GM12878 (cell line): ENCODE data around the gene TMPRSS13. TPM values are rescaled to one million over a fixed set of nuclear protein-coding genes. Genes with fewer than 3 reads are reported as not detected.

ENCODE experiments used
- ATAC-seq: fragments of 200-7000 bp; cut with Tn5 transposase; 3 replicates; pipeline ENCODE4 v1.9.1; 2020; ENCODE audit warnings: mild to moderate bottlenecking, moderate library complexity
- BruUV-seq: library from RNA; stranded (reverse); fragments of 400-500 nt; replicated peaks from 2 replicates; lab custom pipeline; 2021; lab: Mats Ljungman, UMichigan
- CTCF ChIA-PET: fragments of 300-600 bp; sonication (Branson Sonifier 250); formaldehyde crosslinking; extraction: SDS; loops from one replicate; lab custom pipeline; 2021; ENCODE audit warnings: inconsistent platforms; lab: Yijun Ruan, JAX
- POLR2A ChIA-PET: fragments of 350-600 bp; formaldehyde crosslinking; extraction: SDS; loops from one replicate; lab custom pipeline; 2021; ENCODE audit warnings: inconsistent platforms; lab: Charles Lee
- RAD21 ChIA-PET: fragments of 300-600 bp; sonication (Branson Sonifier 250); formaldehyde crosslinking; loops from one replicate; lab custom pipeline; 2023; ENCODE audit warnings: antibody characterized with exemption; ENCODE audit not compliant: unreplicated experiment; lab: Charles Lee
- SMC1A ChIA-PET: fragments of 300-600 bp; sonication (Branson Sonifier 250); formaldehyde crosslinking; loops from one replicate; lab custom pipeline; 2023; ENCODE audit not compliant: unreplicated experiment, uncharacterized antibody; lab: Charles Lee
- DNase-seq: peaks from one replicate; pipeline ENCODE4 v3.0.0-alpha.2; 2011; ENCODE audit warnings: low read depth, low spot score
- FAIRE-seq: peaks from 3 replicates; lab custom pipeline; 2011; peaks lifted over from hg19 to GRCh38; lab: Jason Lieb, UNC
- H2AFZ ChIP-seq: 2 replicates; pipeline ENCODE4 v1.6.0; 2011; ENCODE audit warnings: low read depth, low read length, control low read depth; ENCODE audit not compliant: control insufficient read depth
- H3K27ac ChIP-seq: 2 replicates; pipeline ENCODE4 v1.5.1; 2011; ENCODE audit warnings: control low read depth; ENCODE audit not compliant: control insufficient read depth, insufficient read depth
- H3K27me3 ChIP-seq, 2 experiments: replicated peaks in 1 of 2; 2 replicates each; pipeline versions ENCODE4 v1.6.0 to v1.6.1; 2011; ENCODE audit warnings: low read length in 1 of 2; ENCODE audit not compliant: control insufficient read depth in 2 of 2, insufficient read depth in 2 of 2
- H3K36me3 ChIP-seq, 2 experiments: 2 replicates each; pipeline ENCODE4 v1.5.1; 2011; ENCODE audit warnings: low read length in 1 of 2; ENCODE audit not compliant: control insufficient read depth in 2 of 2, insufficient read depth in 2 of 2
- H3K4me1 ChIP-seq: 2 replicates; pipeline ENCODE4 v1.6.1; 2011; ENCODE audit warnings: mild to moderate bottlenecking, low read length, moderate library complexity, mixed read lengths; ENCODE audit not compliant: control insufficient read depth, insufficient read depth
- H3K4me2 ChIP-seq: 2 replicates; pipeline ENCODE4 v1.6.0; 2011; ENCODE audit warnings: control low read depth; ENCODE audit not compliant: control insufficient read depth, insufficient read depth
- H3K4me3 ChIP-seq: fragments of 200-600 bp; sonication (generic); 2 replicates; pipeline ENCODE4 v1.5.1; 2016
- H3K79me2 ChIP-seq: 2 replicates; pipeline ENCODE4 v1.6.0; 2011; ENCODE audit warnings: low read length; ENCODE audit not compliant: control insufficient read depth, insufficient read depth
- H3K9ac ChIP-seq: 2 replicates; pipeline ENCODE4 v1.8.0; 2011; ENCODE audit warnings: low read length, control low read depth, mixed read lengths; ENCODE audit not compliant: control insufficient read depth, insufficient read depth
- H3K9me3 ChIP-seq: replicated peaks from 3 replicates; pipeline ENCODE4 v1.5.1; 2011; ENCODE audit warnings: mild to moderate bottlenecking, low read length; ENCODE audit not compliant: control insufficient read depth, insufficient read depth
- H4K20me1 ChIP-seq: 2 replicates; pipeline ENCODE4 v1.6.0; 2011; ENCODE audit not compliant: control insufficient read depth, insufficient read depth
- BCL11A ChIP-seq: IDR thresholded peaks from 2 replicates; pipeline ENCODE4 v1.6.1; 2011; ENCODE audit warnings: low read depth, low read length
- MTA3 ChIP-seq: IDR thresholded peaks from 2 replicates; pipeline ENCODE4 v1.6.1; 2012; ENCODE audit warnings: low read length, inconsistent platforms, borderline replicate concordance
- NFIC ChIP-seq: IDR thresholded peaks from 2 replicates; pipeline ENCODE4 v1.6.1; 2012; ENCODE audit warnings: low read depth, mild to moderate bottlenecking, inconsistent platforms, low read length, moderate library complexity
- SIN3A ChIP-seq: IDR thresholded peaks from 2 replicates; pipeline ENCODE4 v1.6.1; 2012; ENCODE audit warnings: low read depth, low read length, improper control_type of control experiment
- SRF ChIP-seq, 2 experiments: IDR thresholded peaks; 2 replicates each; pipeline ENCODE4 v1.6.1; 2011; ENCODE audit warnings: low read depth in 2 of 2, low read length in 2 of 2, mild to moderate bottlenecking in 1 of 2, moderate library complexity in 1 of 2
- TCF3 ChIP-seq: IDR thresholded peaks from 2 replicates; pipeline ENCODE4 v1.6.1; 2012; ENCODE audit warnings: low read depth, mild to moderate bottlenecking, low read length, borderline replicate concordance; ENCODE audit not compliant: insufficient read depth
- ZNF622 ChIP-seq: fragments of 450-650 bp; IDR thresholded peaks from 2 replicates; pipeline ENCODE4 v1.6.1; 2017; ENCODE audit warnings: mild to moderate bottlenecking, inconsistent platforms
- WGBS: methylation state at CpG from one replicate; pipeline ENCODE4 v1.1.6; 2016; ENCODE audit warnings: low lambda C conversion rate; ENCODE audit not compliant: insufficient replicate concordance, insufficient coverage; ENCODE audit errors: missing lambda C conversion rate; 5-methylcytosine and 5-hydroxymethylcytosine counted together
- in situ Hi-C: fragments of 300-500 bp; cut with MboI; formaldehyde crosslinking; loops from 9 replicates; pipeline ENCODE4 v1.14.3; 2018; ENCODE audit warnings: mixed read lengths
- intact Hi-C: fragments of 100-400 bp; cut with micrococcal nuclease; formaldehyde crosslinking; loops from one replicate; pipeline ENCODE4 v1.14.2; 2022; ENCODE audit not compliant: unreplicated experiment
- polyA plus RNA-seq, 11 experiments: library from polyadenylated mRNA; depleted of rRNA in 4 of 11; unstranded in 6 of 11; stranded (reverse) in 5 of 11; fragments of >200 nt; fragmentation: Nextera tagmentation in 4 of 11; fragmentation: Illumina TruSeq in 1 of 11; extraction: Ambion mirVana in 4 of 11; extraction: Trizol in 1 of 11; gene quantifications; 1 replicate in 1 of 11; 2 replicates in 10 of 11; pipeline versions ENCODE4 v1.2.1 to v1.2.3, GENCODE V29; 2011 to 2016; ENCODE audit warnings: inconsistent platforms in 2 of 11, missing spikeins in 2 of 11, low read depth in 1 of 11
- total RNA-seq, 4 experiments: library from RNA; depleted of rRNA in 3 of 4; stranded (reverse); fragments of >200 nt in 3 of 4; fragmentation: Illumina TruSeq in 1 of 4; extraction: Trizol in 1 of 4; gene quantifications; 2 replicates each; pipeline versions ENCODE4 v1.2.1 to v1.2.3, GENCODE V29; 2013 to 2021
- TF ChIP-seq, protein P1 (sequence below): fragments of 450-650 bp; formaldehyde crosslinking; IDR thresholded peaks from 2 replicates; pipeline ENCODE4 v1.5.0; 2022; ENCODE audit warnings: mild to moderate bottlenecking, missing genetic modification characterization
- TF ChIP-seq, protein P2 (sequence below): fragments of 150-350 bp; IDR thresholded peaks from 2 replicates; pipeline ENCODE4 v1.6.1; 2016; ENCODE audit warnings: low read depth, low read length
- TF ChIP-seq, protein P3 (sequence below): IDR thresholded peaks from 2 replicates; pipeline ENCODE4 v1.6.1; 2012; ENCODE audit warnings: improper control_type of control experiment, low read depth, low read length; ENCODE audit not compliant: insufficient replicate concordance

Gene TMPRSS13
- total and polyA plus RNA-seq, 10 of the 15 experiments (the other 5 are each of a cell fraction or from before 2014, with no cell fraction given) = 0.05 to 0.50 (median 0.26) TPM; not detected in 2

DNA sequence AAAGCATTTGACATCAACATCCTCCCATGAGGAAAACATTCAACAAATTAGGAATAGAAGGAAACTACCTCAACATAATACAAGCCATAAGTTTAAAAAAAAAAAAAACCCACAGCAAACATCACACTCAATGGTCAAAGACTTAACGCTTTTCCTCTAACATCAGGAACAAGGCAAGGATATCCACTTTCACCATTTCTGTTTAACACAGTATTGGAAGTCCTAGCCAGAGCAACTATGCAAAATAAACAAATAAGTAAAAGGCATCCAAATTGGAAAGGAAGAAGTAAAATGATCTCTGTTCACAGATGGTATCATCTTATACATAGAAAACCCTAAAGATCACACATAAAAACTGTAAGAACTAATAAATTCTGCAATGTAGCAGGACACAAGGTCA, 65.8 kb downstream of the TMPRSS13 start:
- Histone ChIP-seq H3K27ac (no peak overlapping the region), H3K27me3 (peaks cover 0 to 2% of the 10 kb centered on the region in 2 experiments; a peak in 3 of 4 replicates), H3K4me1 (no peaks in the 10 kb centered on the region), H3K9me3 (no peaks in the 10 kb centered on the region), H3K36me3 (no peaks in the 10 kb centered on the region), H3K4me2 (no peak overlapping the region), H3K9ac (no peak overlapping the region), H3K79me2 (no peaks in the 10 kb centered on the region), H2AFZ (no peak overlapping the region), H3K4me3 (no peak overlapping the region), H4K20me1 (no peaks in the 10 kb centered on the region)
- in situ Hi-C loops (no loop called here), intact Hi-C loops (no loop called here)
- FAIRE-seq (no peak), DNase-seq (no peak), ATAC-seq (no peak)
- CTCF ChIA-PET = no interaction called here
- POLR2A ChIA-PET = no interaction called here
- 93% methylated on average over 1 of the region's 1 CpG for WGBS
- TF ChIP-seq BCL11A = no peak
- TF ChIP-seq, protein P1, sequence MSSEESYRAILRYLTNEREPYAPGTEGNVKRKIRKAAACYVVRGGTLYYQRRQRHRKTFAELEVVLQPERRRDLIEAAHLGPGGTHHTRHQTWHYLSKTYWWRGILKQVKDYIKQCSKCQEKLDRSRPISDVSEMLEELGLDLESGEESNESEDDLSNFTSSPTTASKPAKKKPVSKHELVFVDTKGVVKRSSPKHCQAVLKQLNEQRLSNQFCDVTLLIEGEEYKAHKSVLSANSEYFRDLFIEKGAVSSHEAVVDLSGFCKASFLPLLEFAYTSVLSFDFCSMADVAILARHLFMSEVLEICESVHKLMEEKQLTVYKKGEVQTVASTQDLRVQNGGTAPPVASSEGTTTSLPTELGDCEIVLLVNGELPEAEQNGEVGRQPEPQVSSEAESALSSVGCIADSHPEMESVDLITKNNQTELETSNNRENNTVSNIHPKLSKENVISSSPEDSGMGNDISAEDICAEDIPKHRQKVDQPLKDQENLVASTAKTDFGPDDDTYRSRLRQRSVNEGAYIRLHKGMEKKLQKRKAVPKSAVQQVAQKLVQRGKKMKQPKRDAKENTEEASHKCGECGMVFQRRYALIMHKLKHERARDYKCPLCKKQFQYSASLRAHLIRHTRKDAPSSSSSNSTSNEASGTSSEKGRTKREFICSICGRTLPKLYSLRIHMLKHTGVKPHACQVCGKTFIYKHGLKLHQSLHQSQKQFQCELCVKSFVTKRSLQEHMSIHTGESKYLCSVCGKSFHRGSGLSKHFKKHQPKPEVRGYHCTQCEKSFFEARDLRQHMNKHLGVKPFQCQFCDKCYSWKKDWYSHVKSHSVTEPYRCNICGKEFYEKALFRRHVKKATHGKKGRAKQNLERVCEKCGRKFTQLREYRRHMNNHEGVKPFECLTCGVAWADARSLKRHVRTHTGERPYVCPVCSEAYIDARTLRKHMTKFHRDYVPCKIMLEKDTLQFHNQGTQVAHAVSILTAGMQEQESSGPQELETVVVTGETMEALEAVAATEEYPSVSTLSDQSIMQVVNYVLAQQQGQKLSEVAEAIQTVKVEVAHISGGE (CRISPR knock-in tag) = no peak
- no peak for TF ChIP-seq MTA3
- no peak for TF ChIP-seq TCF3
- TF ChIP-seq SIN3A = no peak
- no peak for TF ChIP-seq NFIC
- TF ChIP-seq, protein P2, sequence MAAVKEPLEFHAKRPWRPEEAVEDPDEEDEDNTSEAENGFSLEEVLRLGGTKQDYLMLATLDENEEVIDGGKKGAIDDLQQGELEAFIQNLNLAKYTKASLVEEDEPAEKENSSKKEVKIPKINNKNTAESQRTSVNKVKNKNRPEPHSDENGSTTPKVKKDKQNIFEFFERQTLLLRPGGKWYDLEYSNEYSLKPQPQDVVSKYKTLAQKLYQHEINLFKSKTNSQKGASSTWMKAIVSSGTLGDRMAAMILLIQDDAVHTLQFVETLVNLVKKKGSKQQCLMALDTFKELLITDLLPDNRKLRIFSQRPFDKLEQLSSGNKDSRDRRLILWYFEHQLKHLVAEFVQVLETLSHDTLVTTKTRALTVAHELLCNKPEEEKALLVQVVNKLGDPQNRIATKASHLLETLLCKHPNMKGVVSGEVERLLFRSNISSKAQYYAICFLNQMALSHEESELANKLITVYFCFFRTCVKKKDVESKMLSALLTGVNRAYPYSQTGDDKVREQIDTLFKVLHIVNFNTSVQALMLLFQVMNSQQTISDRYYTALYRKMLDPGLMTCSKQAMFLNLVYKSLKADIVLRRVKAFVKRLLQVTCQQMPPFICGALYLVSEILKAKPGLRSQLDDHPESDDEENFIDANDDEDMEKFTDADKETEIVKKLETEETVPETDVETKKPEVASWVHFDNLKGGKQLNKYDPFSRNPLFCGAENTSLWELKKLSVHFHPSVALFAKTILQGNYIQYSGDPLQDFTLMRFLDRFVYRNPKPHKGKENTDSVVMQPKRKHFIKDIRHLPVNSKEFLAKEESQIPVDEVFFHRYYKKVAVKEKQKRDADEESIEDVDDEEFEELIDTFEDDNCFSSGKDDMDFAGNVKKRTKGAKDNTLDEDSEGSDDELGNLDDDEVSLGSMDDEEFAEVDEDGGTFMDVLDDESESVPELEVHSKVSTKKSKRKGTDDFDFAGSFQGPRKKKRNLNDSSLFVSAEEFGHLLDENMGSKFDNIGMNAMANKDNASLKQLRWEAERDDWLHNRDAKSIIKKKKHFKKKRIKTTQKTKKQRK = no peak
- TF ChIP-seq ZNF622 = no peak
- TF ChIP-seq, protein P3, sequence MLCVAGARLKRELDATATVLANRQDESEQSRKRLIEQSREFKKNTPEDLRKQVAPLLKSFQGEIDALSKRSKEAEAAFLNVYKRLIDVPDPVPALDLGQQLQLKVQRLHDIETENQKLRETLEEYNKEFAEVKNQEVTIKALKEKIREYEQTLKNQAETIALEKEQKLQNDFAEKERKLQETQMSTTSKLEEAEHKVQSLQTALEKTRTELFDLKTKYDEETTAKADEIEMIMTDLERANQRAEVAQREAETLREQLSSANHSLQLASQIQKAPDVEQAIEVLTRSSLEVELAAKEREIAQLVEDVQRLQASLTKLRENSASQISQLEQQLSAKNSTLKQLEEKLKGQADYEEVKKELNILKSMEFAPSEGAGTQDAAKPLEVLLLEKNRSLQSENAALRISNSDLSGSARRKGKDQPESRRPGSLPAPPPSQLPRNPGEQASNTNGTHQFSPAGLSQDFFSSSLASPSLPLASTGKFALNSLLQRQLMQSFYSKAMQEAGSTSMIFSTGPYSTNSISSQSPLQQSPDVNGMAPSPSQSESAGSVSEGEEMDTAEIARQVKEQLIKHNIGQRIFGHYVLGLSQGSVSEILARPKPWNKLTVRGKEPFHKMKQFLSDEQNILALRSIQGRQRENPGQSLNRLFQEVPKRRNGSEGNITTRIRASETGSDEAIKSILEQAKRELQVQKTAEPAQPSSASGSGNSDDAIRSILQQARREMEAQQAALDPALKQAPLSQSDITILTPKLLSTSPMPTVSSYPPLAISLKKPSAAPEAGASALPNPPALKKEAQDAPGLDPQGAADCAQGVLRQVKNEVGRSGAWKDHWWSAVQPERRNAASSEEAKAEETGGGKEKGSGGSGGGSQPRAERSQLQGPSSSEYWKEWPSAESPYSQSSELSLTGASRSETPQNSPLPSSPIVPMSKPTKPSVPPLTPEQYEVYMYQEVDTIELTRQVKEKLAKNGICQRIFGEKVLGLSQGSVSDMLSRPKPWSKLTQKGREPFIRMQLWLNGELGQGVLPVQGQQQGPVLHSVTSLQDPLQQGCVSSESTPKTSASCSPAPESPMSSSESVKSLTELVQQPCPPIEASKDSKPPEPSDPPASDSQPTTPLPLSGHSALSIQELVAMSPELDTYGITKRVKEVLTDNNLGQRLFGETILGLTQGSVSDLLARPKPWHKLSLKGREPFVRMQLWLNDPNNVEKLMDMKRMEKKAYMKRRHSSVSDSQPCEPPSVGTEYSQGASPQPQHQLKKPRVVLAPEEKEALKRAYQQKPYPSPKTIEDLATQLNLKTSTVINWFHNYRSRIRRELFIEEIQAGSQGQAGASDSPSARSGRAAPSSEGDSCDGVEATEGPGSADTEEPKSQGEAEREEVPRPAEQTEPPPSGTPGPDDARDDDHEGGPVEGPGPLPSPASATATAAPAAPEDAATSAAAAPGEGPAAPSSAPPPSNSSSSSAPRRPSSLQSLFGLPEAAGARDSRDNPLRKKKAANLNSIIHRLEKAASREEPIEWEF = no peak
- TF ChIP-seq SRF (IDR thresholded peaks at IDR 0.05; ENCODE audit: low read depth in 2 of 2, low read length in 2 of 2) = no peak
- BruUV-seq = no TSS peak
- RAD21 ChIA-PET = no interaction called here
- SMC1A ChIA-PET = no interaction called here
